ENCODE results near the gene GRIFIN. TPM values are rescaled to one million over a fixed set of nuclear protein-coding genes. Genes with fewer than 3 reads are reported as not detected.

Gene GRIFIN
- total RNA-seq, 1 donor from 2014 or later = not detected

DNA sequence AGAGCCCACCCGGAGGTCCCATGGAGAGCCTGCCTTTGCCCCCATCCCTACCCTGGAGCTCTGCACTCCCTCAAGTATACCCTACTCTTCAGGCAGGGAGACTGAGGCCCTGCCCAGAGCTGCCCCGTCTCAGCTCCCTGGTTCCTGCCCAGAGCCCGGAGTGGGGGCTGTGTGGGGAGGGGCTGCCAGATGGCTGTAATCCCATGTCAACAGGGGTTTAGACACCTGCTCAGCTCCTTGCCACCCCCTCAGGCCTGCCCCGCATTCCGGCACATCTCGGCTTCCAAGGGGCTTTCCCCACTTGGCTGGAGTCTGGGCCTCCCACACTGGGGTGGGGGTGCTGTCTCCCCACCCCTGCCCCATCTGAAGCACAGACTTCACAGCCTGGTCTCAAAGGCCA, 22.5 kb upstream of the GRIFIN start:
- DNase-seq = peak; percentile 82

DNA sequence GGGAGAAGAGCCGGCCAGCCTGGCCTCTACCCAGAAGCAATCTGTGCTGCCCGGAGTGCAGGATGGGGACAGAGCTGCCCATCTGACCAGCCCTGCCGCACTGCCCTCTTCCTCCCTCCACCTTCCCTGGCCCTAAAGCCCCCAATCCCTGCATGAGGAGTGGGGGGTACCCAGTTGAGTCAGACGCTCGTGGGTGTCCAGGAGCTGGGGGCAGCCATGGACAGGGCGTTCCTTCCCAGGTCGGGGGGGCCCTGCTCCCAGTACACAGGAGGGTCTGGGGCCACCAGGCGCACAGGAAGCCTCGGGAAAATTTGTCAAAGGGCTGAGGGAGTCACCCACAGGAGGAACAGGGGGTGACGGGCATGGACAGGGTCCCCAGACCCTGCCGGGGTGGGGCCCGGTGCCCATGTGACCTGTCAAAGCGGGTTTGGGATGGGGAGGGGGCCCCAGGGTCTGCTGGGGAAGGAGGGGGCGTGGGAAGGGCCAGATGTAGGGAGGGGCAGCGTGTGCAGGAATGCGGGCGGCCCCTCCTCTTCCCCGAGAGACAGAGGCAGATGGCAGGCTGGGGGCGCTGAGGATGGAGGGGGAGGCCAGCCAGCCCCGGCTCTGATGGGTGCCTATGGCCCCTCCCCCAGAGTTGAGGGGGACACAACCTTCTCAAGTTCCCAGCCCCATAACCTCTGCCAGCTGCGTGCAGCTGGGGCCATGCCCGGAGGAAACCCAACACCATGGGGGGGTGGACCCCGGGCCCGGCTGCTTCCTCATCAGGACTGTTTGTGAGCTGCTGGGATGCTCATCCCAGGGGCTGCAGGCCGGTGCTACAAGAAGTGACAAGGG, 21.5 kb upstream of the GRIFIN start:
- DNase-seq = peak; percentile 97

DNA sequence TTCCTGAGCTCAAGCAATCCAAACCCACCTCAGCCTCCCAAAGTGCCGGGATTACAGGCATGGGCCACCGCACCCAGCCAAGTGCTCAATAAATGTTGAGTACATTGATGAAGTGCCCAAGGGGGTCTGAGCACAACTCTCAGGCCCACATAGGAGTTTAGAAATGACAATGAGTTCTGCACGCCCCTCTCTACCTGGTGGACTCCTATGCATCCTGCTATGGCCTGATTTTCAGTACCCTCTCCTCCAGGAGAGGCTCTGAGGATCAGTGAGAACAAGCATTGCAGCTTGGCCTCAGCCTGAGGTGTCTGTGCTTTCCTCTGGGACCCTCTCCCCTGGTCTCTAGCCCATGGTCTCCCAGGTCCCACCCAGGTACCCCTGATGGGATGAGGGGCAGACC, 20.9 kb upstream of the GRIFIN start:
- DNase-seq = no peak

DNA sequence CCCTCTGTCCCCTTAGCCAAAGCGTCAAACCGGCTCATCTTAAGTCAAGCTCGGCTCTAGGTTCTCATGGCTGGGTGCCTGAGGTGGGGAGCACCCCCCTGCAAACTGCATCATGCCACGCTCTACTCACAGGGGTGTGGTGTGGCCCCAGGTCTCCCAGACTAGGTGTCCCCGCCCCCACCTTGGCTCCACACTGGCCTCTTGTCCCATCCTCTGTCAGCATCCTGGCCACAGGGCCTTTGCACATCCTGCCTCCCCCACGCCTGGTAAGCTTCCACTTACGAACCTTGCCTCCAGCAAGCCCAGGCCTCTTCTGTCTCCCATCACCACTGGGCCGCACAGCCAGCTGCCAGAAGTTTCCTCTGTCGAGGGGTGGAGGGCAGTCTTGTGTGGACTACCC, 20.2 kb upstream of the GRIFIN start:
- DNase-seq = no peak

DNA sequence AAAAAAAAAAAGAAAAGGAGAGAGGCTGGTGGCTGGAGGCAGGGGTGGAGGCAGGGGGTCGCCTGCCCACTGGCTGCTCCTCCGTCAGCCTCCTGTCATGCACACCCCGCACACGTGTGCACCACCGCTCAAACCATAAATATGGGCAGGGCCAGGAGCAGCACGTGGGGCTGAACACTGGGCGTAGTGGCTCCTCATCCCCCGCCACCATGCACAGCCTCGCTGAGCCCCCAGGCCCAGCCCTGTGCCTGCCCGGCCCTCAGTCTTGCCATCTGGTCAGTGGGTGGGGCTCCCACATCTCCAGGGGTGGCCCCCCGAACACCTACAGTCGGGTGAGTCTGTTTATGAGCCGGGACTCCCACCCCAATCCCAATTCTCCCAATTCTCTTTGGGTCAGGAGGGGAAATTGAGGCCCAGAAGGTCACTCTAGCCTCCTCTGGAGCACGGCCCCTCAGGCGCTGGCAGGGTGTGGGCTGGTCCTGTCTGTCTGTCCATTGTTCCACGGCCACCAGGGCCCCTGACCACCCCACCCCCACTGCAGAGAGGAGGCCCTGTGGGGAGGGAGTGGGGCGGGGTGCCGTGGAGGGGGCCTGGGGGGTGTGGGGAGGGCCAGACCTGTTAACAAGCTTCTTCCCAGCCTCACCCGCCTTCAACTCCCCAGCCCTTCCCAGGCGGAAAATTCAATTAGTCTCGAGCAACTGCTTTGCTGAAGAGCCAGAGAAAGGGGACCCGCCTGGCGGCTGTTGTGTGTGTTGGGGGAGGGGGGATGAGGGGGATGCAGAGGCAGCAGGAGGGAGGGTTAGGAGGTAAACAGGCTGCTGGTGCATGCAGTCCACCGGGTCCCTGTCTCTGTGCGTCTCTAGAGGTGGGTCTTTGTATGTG, 19.5 kb upstream of the GRIFIN start:
- DNase-seq = peak; percentile 97

DNA sequence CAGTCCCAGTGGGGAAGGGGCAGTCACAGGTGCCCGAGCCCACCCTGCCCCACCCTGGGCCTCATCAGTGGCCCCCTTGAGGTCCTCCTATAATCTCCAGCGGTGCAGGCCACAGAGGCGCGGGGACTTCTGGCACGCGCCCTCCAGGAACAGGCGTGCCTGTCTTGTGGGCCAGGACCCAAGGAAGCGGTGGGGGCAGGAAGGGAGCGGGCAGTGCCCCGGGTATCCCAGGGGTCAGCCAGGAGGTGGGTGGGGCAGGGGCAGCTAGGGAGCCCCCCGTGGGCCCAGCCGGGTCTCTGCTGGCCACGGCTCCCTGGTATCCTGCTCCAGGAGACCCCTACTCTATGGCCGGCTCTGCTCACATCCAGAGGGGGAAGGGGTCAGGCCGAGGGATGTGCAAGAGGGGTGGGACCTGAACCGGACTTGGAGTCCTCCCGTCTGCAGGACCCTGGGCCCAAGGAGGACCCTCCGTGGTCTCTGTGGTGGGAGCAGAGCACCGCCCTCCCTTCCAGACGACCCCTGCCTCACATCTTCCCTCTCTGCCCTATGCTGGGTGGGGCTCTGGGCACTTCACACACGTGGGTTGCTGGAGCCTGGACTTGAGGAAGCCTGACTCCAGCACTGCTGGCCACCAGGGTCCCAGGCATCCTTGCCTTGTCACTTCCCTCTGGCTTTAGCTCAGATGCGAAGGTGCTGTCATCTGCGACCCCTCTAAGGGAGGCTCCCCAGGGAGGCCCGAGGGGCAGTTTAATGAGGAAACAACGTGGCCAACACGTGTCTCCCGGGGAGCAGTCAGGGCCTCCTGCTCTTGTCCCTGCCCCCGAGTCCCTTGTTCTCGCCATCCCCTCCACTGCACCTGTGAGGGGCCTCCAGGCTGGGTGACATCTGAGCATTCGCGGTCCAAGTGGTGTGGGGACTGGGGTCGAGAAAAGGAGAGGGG, 18.3 kb upstream of the GRIFIN start:
- DNase-seq = no peak

DNA sequence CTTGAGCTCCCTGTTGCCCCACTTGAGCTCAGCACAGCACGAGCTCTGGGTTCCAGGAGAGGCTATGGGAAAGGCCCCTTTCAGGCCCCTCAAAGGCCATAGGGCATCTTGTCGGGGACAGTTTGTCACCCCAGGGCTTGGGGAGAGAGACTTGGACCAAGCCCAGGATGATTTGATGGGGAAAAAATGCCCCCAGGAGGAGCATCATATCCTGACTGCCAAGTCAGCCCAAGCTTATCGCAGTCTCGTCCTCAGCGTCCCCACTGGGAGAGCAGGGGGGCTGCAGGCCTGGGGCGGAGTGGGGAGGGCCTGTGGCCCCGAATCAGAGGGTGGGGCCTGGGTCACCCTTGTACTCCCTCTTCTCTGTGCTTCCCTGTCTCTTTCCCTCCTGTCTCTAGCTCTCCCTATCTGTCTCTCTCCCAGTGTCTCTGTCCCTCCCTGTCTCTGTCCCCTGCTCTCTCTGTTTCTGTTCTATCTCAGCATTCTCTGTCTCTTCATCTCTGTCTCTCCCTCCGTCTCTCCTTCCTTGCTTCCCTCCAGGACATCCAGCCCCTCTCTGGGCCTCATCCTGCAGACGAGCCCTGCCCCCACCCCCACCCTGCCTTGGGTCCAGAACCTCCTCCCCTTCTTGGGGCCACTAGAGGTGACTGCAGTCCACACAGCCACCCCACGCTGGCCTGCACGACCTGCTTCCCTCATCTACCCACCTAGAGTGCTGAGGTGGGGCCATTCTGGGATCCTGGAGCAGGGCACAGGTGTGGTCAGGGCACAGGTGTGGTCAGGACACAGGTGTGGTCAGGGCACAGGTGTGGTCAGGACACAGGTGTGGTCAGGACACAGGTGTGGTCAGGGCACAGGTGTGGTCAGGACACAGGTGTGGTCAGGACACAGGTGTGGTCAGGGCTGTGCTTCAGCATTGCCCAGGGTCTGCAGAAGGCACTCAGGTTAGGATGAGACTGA, 17.3 kb upstream of the GRIFIN start:
- DNase-seq = no peak

DNA sequence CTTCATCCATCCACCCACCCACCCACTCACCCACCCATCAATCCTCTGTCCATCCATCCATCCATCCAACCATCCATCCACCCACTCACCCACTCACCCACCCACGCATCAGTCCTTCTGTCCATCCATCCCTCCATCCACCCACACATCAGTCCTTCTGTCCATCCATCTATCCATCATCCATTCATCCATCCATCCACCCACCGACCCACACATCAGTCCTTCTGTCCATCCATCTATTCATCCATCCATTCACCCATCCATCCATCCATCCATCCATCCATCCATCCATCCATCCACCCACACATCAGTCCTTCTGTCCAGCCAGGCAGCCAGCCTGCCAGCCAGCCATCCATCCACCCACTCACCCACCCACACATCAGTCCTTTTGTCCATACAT, 15.8 kb upstream of the GRIFIN start:
- no peak for DNase-seq

DNA sequence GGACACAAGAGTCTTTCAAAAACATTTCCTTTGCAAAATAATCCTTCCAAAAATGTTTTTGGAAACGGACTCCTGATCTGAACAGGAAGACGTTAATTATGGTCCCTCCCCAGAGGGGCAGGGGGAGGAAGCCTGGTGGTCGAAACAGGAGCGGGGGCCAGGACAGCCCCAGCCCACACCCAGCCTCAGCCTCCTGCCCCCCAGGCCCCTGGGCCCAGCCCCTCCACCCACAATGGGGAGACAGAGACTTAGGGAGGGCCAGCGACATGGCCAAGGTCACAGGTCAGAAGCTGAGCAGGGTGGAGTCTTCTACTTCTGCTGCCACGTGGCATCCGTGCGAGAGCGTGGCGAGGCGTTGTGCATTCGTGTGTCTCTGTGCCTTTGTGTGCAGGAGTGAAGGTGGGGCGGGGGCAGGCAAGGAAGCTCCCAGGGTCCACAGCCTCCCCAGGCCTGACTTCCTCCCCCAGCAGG, 14.0 kb upstream of the GRIFIN start:
- DNase-seq = no peak

DNA sequence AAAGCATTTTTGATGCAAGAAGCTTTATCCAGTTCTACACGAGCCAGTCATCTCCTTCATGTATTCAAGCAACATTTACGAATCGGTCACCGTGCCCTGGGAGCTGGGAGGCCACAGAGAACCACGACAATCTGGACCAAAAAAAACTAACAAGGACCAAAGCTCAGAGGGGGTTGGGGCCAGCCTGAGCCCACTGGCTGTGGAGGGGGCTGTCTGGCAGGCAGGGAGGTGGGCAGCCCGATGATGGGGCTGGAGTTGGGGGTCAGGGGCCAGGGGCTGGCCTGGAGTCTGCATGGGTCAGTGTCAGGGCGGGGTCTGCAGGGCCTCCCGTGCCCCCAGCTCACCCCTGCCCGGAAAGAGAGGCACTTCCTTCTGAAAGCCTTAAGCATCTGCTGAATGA, 12.5 kb upstream of the GRIFIN start:
- DNase-seq = no peak

DNA sequence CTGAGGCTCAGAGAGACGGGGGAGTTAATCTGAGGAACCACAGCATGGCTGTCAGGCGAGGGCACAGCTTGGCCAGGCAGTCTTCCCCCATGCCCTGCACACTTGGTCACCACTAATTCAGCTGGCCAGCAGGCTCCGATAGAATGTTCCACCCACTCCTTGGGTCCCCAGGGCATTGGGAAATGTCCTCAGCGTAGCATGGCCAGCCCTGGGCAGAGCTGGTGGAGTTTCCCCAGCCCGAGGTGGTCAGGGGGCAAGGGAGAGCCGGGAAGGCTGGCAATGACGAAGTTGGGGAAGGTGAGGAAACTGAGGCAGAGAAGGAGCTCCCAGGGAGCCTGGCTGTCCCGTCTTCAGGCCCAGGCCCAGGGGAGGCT, 12.1 kb upstream of the GRIFIN start:
- no peak for DNase-seq

DNA sequence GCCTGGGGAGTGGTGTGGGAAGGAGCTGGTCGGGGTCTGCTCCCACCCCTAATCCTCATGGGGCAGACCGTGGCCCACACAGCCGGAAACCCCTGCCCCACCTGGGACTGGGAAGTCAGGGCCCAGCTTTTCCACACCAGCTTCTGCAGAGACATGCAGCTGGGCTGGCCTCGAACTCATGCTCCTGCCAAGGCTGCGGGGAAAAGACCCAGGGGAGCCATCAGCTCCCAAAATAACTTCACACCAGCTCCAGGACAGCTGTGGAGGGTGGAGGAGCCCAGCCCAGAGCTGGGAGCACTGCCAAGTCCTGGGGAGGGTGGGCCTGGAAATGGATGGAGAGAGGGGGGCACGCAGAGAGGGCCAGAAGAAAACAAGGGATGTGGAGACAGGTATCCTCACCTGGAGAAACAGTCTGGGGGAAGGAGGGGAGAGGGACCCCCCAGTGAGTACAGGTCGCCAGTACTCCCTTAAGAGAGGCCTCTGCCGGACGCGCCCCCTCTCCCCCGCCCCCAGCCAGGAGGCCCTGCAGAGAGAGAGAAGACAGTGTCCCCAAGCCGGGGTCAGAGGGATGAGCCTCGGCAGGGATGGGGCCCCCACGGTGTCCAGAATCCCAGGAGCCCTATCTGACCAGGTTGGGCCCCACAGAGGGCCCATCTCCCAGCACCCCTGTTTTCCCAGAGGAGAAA, 11.5 kb upstream of the GRIFIN start:
- DNase-seq = peak; percentile 93

DNA sequence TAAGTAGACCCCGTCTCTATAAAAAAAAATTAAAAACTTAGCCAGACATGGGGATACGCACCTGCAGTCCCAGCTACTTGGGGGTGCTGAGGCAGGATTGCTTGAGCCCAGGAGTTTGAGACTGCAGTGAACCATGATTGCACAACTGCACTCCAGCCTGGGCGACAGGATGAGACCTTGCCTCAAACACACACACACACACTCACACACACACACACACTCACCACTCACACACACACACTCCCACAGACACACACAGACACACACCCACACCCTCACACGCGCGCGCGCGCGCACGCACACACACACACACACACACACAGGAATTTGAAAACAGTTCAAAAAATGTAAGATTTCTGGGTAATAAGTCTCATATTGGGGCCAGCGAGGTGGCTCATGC, 8.7 kb upstream of the GRIFIN start:
- DNase-seq = no peak

DNA sequence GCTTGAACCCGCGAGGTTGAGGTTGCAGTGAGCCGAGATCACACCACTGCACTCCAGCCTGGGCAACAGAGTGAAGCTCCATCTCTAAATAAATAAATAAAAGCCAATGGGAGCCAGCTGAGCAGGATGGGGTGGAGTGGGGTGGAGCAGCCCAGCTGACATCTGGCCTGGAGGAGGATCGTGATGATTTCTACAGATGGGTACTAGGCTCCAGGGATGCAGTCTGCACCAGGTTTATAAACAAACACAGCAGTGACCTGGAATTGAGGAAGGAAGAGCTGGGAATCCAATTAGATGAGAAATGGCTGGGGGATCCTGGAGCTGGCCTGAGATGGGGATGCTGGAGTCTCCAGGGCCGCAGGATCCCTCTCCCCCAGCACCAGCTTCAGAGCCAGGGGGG, 7.3 kb upstream of the GRIFIN start:
- DNase-seq = peak; percentile 56

DNA sequence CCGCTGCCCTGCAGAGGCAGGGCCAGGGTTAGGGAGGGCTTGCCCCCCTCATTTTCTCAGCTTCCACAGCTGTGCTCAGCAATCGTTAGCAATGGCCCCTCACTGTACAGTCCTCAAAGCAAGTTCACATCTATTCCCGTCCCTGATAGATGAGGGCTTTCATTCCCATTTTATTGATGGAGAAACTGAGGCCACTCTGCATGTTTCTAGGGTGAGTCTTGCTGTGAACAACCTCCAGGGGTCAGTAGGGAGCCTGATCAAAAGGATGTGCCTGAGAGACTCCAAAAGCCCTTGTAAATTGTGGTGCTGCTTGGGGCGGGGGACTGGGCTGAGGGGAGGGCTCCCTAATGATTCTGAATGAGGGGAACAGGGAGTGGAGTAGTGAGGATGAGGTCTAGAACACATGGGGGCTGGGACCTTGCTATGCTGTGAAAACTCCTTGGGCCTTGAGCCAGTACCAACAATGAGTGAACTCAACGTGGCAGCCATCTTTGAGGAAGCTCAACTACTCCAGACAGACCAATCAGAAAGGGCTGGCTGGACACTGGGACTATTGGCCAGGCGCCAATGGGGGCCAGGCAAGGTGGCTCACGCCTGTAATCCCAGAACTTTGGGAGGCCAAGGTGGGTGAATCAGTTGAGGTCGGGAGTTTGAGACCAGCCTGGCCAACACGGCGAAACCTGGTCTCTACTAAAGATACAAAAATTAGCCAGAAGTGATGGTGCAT, 6.7 kb upstream of the GRIFIN start:
- no peak for DNase-seq

DNA sequence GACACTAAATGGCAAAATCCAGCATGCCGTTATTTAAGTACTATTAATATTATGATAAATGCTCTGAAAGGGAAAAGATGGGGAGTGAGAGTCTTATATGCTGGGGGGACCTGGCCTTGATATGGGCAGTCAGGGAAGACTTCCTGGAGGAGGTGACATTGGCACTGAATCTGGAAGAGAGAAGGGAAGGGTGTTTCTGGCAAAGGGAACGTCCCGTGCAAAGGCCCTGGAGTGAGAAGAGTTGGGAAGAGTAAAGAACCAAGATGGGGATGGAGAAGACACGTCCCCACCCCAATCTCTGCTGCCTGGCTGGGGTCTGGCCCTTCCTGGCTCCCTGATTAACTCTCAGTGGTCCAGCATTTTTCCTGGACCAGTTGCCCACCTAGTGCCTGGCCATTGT, 5.0 kb upstream of the GRIFIN start:
- no peak for DNase-seq

DNA sequence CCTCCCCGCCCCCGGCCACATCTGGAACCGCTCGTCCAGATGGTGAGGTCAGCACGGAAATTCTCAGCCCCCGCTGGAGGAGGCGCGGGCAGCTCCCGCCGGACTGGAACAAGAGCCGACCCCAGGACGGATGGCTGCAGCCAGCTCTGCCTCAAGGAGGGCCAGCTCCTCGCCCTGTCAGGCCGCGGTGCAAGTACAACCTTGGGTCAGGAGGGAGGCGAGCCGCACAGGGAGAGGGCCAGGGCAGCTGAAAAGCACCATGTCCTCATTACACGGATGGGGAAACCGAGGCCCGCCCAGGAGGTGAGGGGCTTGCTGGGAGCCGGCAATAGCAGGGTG, 3.8 kb upstream of the GRIFIN start:
- DNase-seq = peak; percentile 61

DNA sequence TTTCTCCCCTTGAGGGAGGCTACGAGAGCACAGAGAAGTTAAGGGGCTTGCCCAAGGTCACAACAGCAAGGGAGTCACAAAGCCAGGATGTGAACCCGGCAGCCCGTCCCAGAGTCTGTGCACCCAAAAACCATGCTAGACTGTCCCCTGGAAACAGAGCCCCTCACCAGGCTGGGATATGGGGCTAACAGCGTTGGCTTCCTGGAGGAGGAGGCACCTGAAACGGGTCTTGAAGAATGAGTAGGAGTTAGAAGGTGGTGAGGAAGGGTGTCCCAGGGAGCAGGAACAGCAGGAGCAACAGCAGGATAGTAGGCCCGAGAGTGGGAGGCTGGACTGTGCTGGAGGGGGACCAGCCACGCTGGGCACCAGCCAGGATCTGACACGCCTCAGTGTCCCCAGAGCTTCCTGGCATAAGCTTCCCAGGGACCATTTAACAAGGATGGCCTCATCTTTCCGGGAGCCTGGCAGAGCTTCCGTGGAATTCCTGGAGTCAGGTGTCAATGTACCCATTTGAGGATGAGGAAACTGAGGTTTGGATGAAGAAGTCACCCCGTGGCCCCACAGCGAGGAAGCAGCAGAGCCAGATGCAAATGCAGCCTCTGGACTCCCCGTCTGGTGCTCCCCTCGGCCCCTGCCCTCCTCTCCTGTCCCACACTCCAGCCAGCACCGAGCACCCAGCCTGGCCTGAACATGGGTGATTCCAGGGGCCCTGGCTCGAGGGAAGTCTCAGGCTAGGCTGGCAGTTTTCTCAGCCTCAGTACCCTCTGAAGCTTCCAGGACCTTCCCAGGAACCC, 3.3 kb upstream of the GRIFIN start:
- DNase-seq = no peak

DNA sequence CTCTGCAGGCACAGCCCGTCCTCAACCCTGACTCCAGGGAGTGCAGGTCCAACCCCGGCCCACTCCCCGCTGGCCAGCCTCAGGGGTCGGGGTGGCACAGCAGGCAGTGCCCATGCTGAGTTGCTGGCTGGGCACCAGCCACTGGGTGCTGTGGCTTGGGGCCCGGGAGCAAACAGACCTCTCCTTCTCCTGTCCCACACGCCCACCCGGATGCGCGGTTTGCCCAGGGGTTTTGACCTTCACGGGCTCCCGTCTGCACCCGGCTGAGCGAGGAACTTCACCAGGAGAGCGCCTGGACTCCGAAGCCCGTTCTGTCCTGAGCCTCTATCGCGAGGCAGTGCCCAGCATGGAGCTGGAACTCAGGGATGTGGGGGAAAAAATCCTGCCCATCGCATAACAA, 2.6 kb upstream of the GRIFIN start:
- no peak for DNase-seq

Data from tongue (tissue), 2 donors.